ENCODE measurements around the gene LCLAT1. TPM values are rescaled to one million over a fixed set of nuclear protein-coding genes. Genes with fewer than 3 reads are reported as not detected.

The LCLAT1 gene
- polyA plus RNA-seq, 1 experiment, result 25.2 TPM

- Histone ChIP-seq H3K9me3 (ENCODE audit: control insufficient read depth, insufficient read depth, low read length) (peaks cover 13% of the 10 kb centered on the region), H3K4me3 (ENCODE audit: low read depth, low read length) (no peak overlapping the region), H3K27me3 (ENCODE audit: control insufficient read depth, insufficient read depth, low read length) (no peaks in the 10 kb centered on the region), H3K27ac (ENCODE audit: low read depth, low read length) (no peak overlapping the region)
- ChIA-PET CTCF (no interaction called here), POLR2A (no interaction called here)
- no peak for DNase-seq (ENCODE audit: low read depth, low spot score)
- TF ChIP-seq, protein P1, sequence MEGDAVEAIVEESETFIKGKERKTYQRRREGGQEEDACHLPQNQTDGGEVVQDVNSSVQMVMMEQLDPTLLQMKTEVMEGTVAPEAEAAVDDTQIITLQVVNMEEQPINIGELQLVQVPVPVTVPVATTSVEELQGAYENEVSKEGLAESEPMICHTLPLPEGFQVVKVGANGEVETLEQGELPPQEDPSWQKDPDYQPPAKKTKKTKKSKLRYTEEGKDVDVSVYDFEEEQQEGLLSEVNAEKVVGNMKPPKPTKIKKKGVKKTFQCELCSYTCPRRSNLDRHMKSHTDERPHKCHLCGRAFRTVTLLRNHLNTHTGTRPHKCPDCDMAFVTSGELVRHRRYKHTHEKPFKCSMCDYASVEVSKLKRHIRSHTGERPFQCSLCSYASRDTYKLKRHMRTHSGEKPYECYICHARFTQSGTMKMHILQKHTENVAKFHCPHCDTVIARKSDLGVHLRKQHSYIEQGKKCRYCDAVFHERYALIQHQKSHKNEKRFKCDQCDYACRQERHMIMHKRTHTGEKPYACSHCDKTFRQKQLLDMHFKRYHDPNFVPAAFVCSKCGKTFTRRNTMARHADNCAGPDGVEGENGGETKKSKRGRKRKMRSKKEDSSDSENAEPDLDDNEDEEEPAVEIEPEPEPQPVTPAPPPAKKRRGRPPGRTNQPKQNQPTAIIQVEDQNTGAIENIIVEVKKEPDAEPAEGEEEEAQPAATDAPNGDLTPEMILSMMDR (IDR thresholded peaks at IDR 0.05; ENCODE audit: low read depth, low read length), result no peak
These were observed 75.4 kb downstream of the LCLAT1 start for GRCh38 chr2:30522421-30522820.

DNA sequence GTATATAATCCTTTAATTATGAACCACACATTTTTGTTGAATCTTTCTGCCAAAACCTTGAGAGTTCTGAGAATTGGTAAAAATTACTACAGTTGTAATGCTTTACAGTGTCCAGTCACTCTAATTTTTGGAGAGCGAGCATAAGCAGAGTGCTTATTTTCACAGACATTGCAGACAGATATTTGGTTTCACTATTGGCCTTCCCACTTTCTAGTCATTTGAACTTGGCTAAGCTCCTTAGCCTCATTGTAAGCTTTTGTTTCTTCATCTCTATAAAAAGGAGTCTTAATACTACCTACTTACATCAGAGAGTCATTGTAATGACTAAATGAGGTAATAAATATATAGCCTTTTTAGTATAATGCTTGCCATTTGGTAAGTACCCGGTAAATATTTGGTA lies 80.4 kb downstream of the LCLAT1 start:
- POLR2A ChIA-PET, result no interaction called here
- H3K9me3 ChIP-seq (ENCODE audit: control insufficient read depth, insufficient read depth, low read length), result no peaks in the 10 kb centered on the region
- no peaks in the 10 kb centered on the region for H3K27me3 ChIP-seq (ENCODE audit: control insufficient read depth, insufficient read depth, low read length)
- no peak for DNase-seq (ENCODE audit: low read depth, low spot score)
- no peak overlapping the region for H3K27ac ChIP-seq (ENCODE audit: low read depth, low read length)
- H3K4me3 ChIP-seq (ENCODE audit: low read depth, low read length), result no peak overlapping the region
- TF ChIP-seq, protein P1 (IDR thresholded peaks at IDR 0.05; ENCODE audit: low read depth, low read length), result no peak
- CTCF ChIA-PET, result interaction anchor here (2.0 kb wide), 1 partner anchor 362 kb away, joined by 9 read pairs; no protein-coding TSS in a partner anchor

- POLR2A ChIA-PET, result no interaction called here
- no peak overlapping the region for H3K4me3 ChIP-seq (ENCODE audit: low read depth, low read length)
- DNase-seq (ENCODE audit: low read depth, low spot score), result no peak
- CTCF ChIA-PET, result interaction anchor here (2.0 kb wide), 1 partner anchor 363 kb away, joined by 9 read pairs; no protein-coding TSS in a partner anchor
- H3K27ac ChIP-seq (ENCODE audit: low read depth, low read length), result no peak overlapping the region
- no peaks in the 10 kb centered on the region for H3K9me3 ChIP-seq (ENCODE audit: control insufficient read depth, insufficient read depth, low read length)
- TF ChIP-seq, protein P1 (IDR thresholded peaks at IDR 0.05; ENCODE audit: low read depth, low read length), result no peak
- no peaks in the 10 kb centered on the region for H3K27me3 ChIP-seq (ENCODE audit: control insufficient read depth, insufficient read depth, low read length)
These were observed 80.8 kb downstream of the LCLAT1 start for GRCh38 chr2:30527859-30528258.

GRCh38 chr2:30530346-30530745 lies 83.3 kb downstream of the LCLAT1 start:
- Histone ChIP-seq H3K4me3 (ENCODE audit: low read depth, low read length) (no peak overlapping the region), H3K27ac (ENCODE audit: low read depth, low read length) (no peak overlapping the region), H3K27me3 (ENCODE audit: control insufficient read depth, insufficient read depth, low read length) (no peaks in the 10 kb centered on the region), H3K9me3 (ENCODE audit: control insufficient read depth, insufficient read depth, low read length) (peaks cover 1% of the 10 kb centered on the region)
- DNase-seq (ENCODE audit: low read depth, low spot score), result no peak
- CTCF ChIA-PET, result no interaction called here
- TF ChIP-seq, protein P1 (IDR thresholded peaks at IDR 0.05; ENCODE audit: low read depth, low read length), result no peak
- POLR2A ChIA-PET, result no interaction called here

GRCh38 chr2:30541680-30542079 lies 94.6 kb downstream of the LCLAT1 start:
- ChIA-PET CTCF (interaction anchor here (0.7 to 1.1 kb wide), 3 partner anchors 15 to 334 kb away, joined by 3 read pairs; no protein-coding TSS in a partner anchor), POLR2A (no interaction called here)
- H3K4me3 ChIP-seq (ENCODE audit: low read depth, low read length), result no peak overlapping the region
- no peak for DNase-seq (ENCODE audit: low read depth, low spot score)
- no peaks in the 10 kb centered on the region; the same call in 1 of the 2 replicates for H3K9me3 ChIP-seq (ENCODE audit: control insufficient read depth, insufficient read depth, low read length)
- TF ChIP-seq, protein P1 (IDR thresholded peaks at IDR 0.05; ENCODE audit: low read depth, low read length), result no peak
- no peaks in the 10 kb centered on the region for H3K27me3 ChIP-seq (ENCODE audit: control insufficient read depth, insufficient read depth, low read length)
- H3K27ac ChIP-seq (ENCODE audit: low read depth, low read length), result no peak overlapping the region
